NCI-H2171 treated with DMSO at 0.1 percent for 48 hours (cell line): ENCODE results near the gene KCNG2.

Experiments
- DNase-seq: peaks from one replicate; lab custom pipeline; 2025; lab: John Stamatoyannopoulos, UW

The KCNG2 gene

DNA sequence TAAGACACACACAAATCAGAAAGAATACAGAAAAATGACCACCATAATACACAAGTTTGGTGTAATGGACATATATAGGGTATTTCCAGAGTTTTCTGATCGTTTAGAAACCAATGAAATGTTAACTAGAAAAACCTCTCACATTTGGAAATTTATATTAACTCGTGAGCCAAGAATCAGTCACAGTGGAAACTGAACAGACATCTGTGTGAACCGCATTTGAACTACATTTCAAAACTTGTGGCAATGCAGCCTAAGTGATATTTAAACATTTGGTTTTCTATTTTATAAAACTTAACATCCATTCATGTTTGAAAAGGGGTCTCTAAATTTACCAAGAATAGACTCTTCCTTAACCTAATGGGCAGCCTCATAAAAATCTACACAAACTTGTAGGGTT is 29.0 kb upstream of the KCNG2 start:
- no peak for DNase-seq

DNA sequence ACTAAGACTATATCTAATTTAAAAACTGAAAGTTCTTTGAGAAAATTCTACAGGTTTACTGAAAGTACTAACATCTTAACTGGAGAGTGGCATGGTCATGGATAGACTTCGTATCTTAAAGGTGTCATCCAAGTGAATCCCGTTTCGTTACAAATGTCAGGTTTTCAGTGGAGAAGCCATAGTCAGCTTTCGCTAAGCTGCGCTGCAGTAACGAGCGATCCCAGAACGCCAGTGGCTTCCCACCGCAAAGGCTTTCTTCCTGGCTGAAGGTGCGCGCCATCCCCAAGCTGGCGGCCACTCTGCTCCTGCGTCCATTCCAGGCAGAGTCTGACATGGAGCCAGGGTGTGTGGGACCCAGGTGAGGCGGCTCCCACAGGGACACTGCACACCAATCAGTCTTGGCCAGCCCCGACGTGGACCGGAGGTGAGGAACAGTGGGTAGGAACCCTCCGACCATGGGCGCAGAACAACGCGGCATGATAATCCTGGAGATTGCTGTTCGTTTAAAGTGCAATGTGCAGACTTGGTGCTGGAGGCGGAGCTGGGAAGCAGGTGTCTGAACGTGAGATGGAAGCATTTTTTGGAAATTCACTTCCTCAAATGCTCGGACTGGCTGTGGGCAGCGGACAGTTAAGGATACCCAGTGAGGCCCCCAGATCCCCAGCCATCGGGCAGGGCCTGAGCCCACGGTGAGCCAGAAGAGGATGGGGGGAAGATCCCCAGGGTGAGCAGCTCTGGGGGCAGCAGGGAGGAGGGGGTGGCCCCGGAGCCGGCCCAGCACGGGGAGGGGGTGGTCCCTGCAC is 27.8 kb upstream of the KCNG2 start:
- DNase-seq: no peak

DNA sequence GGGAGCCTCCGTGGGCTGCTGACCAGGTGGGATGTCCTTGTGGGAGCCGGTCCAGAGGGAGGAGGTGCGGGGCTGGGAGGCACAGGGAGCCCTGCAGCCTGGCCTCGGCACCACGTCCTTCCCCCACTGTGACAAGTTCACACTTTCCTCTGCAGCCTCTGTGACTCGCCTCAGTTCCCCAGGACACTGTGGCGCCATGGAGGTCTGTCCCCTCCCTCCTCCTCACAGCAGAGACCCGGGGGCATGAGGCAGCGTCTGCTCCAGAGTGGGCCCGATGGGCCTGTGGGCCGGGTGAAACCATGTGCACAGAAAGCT is 27.3 kb upstream of the KCNG2 start:
- no peak for DNase-seq

DNA sequence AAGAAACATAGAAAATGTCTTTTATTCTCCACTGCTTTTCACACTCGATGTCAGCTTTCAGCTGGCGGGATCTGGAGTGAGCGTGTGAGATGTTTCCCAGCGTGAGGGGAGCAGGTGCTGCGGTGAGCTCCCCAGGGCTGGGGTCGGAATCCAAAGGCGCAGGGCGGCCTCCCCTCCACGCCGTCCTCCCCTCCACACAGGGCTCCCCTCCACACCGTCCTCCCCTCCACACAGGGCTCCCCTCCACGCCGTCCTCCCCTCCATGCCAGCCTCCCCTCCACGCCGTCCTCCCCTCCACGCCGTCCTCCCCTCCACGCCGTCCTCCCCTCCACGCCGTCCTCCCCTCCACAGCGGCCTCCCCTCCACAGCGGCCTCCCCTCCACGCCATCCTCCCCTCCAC is 26.9 kb upstream of the KCNG2 start:
- no peak for DNase-seq

DNA sequence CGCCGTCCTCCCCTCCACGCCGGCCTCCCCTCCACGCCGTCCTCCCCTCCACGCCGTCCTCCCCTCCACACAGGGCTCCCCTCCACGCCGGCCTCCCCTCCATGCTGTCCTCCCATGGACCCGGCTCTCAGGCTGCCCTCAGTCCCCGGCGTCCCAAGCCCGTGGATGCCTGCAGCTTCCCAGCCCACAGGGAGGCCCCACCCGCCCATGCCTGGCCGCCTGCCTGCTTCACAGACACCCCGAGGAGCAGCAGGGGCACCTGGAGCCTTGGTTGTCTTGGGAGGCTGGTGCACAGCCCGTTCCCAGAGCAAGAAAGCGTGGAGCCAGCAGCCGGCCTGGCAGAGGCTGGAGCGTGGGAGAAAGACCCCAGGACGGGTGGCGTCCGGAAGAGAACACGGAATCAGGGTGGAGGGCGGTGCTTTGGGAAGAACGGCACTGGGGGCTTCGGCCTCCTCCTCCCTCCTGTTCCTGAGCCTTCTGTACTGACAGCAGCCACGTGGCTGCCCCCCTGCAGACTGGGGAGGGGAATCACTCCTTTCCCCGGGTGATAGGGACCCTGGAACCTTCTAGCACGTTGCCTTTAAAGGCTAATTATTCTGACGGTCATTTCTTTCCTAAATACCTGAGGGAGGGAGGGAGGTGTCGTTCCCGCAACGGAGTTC is 26.2 kb upstream of the KCNG2 start:
- no peak for DNase-seq

DNA sequence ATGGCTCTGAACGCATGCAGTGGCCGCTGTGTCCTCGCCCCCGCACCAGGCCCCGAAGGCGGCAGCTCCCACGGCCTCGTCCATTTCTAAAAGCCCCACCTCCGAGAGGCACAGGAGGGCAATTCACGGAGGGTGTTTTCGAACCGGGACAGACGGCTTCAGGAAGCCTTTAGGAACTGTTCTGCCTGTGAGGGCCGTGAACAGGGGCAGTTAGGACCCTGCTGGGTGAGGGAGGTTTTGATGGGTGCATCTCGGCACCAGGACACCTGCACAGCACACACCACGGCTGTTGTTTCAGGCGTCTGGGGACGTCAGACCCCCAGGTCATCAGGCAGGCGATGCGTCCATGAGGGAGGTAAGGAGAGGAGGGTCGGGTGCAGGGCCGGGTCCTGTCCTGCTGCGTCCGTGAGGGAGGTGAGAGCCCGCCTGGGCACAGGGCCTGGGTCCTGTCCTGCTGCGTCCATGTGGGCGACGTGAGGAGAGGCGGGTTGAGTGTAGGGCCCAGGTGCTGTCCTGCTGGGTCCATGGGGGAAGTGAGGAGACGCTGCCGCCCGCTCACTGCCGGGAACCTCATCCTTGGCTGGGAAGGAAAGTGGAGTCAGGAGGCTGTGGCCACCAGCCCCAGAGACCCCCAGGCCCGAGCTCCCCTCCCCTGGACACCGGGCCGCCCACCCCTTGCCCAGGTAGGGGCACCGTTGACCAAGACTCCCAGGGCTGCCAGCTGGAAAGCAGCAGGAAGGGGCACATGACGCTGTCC is 25.5 kb upstream of the KCNG2 start:
- no peak for DNase-seq

DNA sequence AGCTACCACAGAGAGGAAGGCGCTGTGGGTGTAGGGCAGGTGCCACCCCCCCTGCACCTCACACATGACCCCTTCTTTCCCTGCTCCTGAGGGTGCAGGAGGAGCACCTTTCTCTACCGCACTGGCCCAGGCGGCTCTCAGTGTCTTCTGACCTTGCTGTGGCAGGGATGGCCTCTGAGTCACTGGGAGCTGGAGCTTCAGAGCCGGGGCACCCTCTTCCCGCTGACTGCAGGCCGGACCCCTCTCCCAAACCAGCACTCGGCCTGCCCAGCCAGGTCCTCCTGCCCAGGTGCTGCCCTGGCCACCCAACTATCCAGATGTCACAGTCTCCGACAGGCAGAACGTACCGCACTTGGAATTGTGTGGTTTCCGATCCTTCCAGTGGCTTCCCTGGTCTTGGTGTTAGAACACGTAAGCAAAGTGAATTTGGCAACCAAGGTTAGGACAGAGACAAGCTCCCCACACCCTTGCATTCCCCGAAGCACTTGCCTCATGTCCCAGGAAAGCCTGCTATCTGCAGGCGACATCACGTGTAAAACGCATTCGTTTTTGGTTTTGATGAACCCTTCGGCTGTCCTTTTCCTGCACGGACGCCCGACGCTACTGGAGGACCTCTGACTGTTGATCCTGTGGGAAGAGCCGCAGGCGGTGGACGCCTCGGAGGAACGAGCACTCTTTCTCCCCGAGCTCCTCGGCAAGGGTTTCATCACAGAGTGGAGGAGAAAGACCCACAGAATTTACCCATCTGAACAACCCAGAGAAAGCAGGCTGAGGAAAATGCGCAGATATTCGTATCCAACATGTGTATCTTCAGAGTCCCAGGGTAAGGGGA is 24.7 kb upstream of the KCNG2 start:
- no peak for DNase-seq

DNA sequence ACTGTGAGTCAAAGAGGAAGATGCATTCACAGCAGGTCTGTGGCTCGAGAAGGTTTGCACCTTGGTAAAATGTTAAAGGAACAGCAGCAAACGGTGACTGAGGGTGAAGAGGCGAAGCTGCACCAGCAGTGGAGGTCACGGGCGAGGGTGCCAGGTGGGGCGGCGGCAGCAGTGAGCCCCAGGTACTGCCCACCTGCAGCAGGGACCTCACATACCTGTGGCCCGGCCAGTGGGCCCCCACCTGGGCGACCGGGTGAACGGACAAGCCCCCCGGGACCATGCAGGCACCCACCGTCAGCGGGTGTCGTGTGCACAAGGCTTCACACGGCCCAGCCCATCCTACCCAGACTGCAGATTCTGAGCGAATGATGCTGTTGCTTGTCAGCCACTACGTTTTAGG is 23.6 kb upstream of the KCNG2 start:
- no peak for DNase-seq

DNA sequence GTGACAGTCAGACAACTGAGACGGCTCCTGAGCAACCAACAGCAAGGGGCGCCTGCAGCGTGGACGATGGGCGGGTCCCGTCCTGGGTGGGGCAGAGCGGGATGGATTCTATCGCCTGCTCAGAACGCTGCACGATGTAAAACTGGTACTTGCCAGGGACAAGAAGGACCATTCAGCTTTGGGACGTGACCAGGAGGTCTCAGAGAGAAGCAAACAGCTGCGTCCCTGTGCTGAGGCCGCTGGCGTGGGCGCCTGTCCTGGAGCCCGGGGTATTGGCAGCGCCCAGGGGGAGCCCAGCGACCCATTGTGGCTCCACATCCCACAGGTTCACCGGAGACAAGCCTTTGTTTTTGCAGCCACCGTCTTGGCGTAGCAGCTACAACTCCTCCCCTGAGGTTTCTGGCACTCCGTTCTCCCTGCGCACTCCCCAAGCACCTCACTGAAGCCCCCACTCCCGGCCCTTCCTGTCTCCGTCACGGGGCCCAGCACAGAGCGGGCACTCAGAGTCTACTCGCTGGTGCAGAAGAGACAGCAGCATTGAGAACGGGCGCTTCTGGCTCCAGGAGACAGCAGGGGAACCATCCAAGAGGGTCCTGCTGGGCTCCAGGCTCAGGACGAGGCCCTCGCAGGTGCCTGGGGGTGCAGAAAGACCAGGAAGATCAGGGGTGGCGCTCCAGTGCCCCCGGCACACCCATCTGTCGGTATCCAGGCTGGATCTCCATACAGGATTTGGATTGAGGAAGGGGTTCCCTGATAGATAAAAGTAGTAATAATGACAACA is 22.1 kb upstream of the KCNG2 start:
- DNase-seq: no peak

DNA sequence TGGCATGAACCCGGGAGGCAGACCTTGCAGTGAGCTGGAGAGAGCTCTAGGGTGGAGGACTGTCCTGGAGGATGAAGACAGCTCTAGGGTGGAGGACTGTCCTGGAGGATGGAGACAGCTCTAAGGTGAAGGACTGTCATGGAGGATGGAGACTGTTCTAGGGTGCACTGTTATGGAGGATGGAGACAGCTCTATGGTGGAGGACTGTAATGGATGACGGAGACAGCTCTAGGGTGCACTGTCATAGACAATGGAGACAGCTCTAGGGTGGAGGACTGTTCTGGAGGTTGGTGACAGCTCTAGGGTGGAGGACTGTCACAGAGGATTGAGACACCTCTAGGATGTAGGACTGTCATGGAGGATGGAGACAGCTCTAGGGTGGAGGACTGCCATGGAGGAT is 21.1 kb upstream of the KCNG2 start:
- no peak for DNase-seq

DNA sequence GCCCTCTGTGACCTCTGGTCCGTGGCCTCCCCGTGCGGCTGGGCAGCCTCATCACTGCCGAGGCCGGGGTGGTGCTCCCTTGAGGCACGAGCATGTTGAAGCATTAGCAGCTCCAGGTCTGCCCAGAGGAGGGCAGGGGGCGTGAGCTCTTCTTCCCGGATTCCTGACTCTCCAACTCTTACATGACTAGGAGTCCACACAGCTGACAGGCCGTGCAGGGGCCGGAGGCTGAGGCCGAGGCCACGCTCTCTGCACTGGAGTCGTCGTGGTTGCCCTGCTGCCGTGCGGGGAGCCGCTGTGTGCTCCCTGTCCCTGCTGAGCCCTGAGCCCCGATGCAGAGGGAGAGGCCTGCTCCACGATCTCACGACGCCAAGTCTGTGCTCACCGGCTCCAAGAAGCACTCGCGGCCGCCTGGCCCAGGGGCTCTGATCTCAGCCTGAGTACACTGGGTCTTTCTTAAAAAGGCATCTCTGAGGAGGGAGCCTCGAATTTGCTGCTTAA is 19.4 kb upstream of the KCNG2 start:
- no peak for DNase-seq

DNA sequence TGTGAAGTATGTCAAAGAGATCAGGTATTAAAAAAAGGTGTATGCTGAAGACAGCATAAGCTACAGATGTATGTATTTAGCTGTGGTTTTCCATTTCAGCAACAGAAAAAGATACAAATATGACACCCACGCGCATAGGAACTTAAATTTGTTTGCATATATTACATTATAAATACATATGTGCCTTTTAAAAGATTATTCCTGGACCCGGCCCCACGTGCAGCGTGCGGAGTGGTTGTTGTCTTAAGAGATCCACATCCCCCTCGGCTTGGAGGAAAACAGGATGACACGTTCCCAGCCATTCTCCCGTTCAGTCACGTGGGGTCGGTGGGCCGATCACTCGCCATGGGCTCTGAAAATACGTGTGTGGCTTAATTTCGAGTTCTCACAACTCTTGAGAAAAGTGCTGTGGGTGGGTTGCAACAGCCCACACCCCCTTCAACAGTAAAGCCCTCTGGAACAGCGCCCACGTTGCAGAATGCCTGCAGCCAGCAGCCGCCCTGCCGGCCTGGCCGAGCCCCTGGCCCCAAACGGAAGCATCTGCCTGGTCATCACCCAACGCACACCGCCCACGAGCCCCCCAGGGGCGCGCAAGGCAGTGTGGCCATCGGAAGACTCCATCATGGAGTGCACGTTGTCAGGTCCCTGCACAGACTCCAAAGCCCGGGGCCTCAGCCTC is 18.6 kb upstream of the KCNG2 start:
- no peak for DNase-seq

DNA sequence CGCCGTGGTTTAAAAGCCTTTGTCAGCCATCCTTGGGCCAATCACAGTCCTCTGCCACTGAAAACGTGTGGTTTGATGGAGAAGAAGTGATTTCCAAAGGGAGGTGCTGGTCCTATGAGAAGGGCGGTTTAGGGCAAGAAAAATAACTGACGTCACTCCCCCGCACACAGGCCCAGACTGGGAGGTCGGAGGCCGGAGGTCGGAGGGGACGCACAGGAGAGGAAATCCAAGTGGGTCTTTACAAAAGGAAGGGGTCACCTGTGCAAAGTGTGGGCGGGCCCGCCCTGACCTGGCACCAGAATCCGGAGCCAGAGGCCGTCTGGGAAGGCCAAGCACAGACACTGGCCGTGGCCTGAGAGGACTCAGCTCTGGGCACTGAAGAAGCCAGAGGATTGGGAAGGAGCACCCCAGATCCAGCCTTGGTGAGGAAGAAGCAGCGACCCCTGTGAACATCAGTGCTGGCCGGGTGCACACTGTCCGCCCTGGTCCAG is 18.0 kb upstream of the KCNG2 start:
- DNase-seq: no peak

DNA sequence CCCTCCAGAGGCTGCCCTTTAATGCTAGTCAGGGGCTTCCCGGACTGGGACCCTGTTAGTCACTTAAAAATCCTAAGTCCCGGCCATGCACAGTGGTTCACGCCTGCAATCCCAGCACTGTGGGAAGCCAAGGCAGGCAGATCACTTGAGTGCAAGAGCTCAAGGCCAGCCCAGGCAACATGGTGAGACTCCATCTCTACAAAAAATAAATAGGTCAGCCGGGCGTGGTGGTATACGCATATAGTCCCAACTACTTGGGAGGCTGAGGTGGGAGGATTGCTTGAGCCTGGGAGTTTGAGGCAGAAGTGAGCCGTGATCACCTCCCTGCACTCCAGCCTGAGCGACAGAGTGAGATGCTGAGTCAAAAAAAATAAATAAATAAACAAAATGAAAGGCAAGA is 17.2 kb upstream of the KCNG2 start:
- no peak for DNase-seq

DNA sequence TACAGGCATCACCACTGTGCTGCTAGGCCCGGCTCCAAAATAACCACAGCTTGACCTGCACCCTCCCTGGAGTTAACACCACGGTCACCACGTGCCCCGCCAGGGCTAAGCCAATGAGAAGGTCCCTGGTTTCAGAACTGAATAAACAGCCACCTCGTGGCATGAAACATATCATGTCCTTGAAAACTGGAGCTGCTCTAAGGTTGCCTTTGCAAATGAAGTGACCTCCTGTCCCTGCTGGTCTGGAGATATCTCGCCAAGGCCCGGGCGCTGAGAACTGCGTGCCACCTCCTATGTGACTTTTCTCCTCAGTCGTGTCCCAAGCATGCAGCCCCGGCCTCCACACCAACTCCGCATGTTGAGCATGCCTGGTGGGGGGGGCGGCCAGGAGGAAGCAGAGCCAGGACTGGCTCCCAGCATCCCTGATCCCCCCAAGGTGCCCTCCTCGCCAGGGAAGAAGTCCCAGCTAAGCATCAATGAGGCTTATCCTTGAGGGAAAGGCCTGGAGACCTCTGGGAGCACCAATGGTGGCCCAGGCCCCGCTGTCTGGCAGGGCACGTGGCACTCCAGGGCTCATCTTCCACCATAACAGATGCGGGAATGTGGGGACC is 16.3 kb upstream of the KCNG2 start:
- DNase-seq: no peak

DNA sequence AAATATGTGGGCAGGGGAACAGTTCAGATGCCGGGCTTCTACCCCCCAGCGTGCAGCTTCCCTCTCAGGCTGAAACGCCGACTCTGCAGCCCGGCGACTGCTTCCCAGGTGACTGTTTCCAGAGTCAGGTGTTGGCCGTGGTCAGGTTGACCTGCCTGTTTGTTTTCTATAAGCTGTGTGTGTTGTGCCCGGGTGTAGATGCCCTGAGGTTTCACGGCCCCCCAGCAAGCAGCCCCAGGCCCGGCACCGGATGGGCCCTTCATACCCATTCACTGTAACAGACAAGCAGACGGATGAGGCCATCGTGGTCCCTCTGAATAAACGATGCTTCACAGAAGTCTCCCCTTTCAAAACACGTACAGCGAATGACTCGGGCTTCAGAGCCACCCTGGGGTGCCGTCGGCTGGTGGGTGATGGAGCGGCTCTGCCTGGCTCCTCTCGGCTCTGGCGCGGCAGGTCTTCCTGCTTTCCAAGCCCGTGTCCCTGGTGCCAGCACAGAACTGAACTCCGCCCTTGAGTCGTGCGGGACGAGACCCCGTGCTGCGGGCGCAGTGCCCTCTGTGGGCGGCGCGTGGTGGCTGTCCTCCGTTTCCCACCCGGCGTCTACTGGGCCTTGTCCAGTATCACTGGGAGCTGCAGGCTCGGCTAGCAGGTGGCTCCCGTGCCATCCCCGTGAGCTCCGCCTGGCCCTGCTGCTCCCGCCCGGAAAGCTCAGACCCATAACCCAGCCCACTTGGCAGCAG is 15.0 kb upstream of the KCNG2 start:
- no peak for DNase-seq

DNA sequence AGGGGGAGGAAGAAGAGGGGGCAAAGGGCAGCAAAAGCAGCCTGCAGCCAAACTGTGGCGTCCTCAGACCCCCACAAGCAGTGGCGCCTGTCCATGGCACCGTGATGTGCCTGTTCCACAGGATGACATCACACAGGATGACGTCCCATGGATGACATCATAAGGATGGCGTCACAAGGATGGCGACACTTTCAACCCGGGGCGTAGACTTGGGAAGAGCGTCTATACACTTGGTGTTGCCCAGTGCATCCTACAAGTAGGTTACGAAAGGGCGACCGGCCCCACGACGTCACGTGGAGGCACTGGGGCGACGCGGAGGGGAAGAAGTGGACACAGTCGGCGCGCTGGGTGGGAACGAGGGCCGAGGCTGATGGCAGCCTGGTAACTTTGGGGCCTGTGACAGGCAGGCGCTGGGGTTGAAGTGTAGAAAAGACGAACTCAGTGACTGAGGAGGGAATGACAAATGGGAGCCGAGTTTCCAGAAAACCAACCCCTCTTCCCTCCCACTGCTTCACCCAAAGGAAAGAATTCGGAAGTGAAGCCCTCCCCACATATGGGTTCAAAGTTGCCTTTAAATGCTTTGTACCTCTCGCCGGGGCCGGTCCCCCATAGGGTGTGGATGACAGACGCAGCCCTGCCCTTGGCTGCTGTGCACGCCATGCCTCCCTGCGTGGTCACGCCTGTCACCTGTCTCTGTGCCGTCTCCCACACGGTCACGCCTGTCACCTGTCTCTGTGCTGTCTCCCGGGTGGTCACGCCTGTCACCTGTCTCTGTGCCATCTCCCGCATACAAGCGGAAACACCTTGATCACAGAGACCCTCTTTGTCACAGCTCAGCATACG is 13.4 kb upstream of the KCNG2 start:
- no peak for DNase-seq

DNA sequence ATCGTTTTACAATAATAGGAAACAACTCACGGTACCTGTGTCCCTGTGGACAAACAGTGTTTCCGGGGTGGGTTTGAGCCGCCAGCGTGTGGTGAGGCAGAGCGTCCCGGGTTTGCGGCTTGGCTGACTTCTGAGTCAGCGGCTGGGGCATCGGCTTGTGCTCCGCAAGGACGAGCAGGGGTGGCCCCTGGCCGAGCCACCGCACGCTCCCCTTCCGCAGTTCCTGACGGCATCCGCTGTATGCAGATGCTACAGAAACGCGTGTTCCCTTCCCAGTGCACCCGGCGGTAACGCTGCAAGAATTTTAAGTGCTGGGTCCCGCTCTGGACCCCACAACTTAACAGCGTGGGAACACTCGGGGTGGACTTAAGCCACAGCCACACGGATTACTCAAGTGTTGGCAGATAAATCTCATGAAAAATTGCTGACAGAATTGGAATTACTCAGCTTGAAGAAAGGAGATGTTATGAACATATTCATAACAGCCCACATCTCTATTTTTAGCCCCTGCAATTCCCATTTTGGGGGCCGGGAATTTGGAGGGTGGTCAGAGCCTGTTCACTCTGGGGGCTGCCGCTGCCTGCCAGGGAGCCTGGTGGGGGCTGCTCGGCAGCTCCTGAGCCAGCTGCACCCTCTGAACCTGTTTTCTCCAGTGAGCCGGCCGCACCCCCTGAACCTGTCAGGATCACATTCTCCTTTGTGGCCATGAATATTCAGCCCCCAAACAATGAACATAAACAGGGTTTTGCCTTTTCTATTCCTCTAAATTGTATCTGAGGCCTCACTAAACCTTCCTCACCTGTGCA is 12.6 kb upstream of the KCNG2 start:
- DNase-seq: no peak
